ENCODE measurements around the gene NEDD4L.
"Not testable (repeated sequence)": the region's sequence is repeated elsewhere in the genome, so short reads cannot be mapped to it uniquely, and the experiment has no call there.

NEDD4L gene

DNA sequence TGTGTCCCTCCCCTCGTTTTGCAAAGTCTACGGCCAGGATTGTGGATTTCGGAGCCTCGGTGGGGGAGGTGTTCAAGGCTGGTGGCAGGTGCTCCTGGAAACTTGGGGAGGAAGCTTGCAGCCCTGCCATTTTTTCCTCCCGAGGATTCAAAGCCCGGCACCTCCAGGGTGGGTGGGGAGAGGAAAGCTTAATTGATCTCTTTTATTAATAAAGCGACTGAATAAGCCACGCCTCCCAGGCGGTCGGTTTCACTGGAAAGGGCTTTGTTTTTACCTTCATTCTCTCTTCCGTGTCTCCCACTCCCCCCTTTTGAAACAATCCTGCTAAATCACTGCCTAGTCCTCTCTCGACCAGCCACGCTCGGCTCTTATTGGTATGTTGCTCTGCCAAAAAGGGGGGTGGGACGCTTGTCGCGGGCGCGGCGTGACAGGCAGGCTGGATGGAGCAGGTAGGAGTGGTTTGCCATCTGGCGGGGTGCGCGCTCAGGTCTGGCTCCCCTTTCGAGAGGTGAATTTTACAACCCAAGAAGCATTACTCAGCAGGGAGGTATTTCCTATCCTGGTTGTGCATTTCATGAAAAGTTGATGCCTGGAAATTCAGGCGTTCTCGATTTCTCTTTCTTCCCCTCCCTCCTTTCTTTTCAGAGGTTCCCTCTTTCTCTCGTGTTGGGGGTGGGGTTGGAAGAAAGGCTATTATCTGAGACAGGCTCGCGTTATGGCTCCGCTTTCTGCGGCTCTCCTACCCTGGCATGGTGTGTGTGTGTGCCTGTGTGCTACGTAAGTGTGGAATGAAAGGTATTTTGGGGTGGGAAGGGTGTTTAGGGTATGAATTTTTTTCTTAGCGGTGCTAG is 1.4 kb downstream of the NEDD4L start:
- no peak for DNase-seq (ENCODE audit: low read depth)
- peak overlapping the region; percentile 84 for H3K4me3 ChIP-seq (ENCODE audit: control insufficient read depth, low read depth, low read length)
- TF ChIP-seq, protein P1, sequence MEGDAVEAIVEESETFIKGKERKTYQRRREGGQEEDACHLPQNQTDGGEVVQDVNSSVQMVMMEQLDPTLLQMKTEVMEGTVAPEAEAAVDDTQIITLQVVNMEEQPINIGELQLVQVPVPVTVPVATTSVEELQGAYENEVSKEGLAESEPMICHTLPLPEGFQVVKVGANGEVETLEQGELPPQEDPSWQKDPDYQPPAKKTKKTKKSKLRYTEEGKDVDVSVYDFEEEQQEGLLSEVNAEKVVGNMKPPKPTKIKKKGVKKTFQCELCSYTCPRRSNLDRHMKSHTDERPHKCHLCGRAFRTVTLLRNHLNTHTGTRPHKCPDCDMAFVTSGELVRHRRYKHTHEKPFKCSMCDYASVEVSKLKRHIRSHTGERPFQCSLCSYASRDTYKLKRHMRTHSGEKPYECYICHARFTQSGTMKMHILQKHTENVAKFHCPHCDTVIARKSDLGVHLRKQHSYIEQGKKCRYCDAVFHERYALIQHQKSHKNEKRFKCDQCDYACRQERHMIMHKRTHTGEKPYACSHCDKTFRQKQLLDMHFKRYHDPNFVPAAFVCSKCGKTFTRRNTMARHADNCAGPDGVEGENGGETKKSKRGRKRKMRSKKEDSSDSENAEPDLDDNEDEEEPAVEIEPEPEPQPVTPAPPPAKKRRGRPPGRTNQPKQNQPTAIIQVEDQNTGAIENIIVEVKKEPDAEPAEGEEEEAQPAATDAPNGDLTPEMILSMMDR (IDR thresholded peaks at IDR 0.05; ENCODE audit: control insufficient read depth, insufficient read depth, low read depth, low read length, missing control alignments) = no peak

DNA sequence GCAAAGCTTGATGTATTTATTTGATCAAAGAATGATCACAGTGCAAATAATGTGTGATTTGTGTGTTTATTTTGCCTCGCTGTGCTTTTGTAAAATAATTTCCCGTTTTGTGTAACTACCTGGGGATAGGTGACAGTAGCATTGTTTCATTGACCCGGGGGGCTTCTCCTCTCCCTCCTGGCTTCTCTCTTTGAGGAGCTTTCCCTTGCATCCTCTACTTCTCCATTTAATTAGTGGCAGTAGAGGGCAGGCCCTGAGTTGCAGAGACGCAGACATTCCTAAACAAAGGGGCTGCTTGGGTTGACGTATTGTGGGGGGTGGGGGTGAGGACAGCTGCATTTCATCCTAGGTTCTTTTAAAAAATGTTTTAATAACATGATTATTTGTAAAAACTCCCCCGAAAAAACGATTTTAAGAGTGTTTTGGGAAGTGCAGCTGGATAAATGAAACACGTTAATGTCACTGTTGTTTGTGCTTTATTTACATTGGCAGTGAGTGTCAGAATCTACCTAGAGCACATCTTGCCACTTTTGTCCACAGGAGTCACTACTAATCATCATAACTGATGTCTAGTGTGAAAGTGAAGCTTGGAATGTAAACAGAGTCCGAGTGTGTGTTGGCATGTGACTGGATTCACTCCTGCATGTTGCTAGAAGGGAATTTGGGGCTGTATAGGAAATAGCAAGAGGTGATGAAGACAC is 2.2 kb downstream of the NEDD4L start:
- DNase-seq (ENCODE audit: low read depth) = no peak
- no peak overlapping the region for H3K4me3 ChIP-seq (ENCODE audit: control insufficient read depth, low read depth, low read length)
- TF ChIP-seq, protein P1 (IDR thresholded peaks at IDR 0.05; ENCODE audit: control insufficient read depth, insufficient read depth, low read depth, low read length, missing control alignments) = no peak

DNA sequence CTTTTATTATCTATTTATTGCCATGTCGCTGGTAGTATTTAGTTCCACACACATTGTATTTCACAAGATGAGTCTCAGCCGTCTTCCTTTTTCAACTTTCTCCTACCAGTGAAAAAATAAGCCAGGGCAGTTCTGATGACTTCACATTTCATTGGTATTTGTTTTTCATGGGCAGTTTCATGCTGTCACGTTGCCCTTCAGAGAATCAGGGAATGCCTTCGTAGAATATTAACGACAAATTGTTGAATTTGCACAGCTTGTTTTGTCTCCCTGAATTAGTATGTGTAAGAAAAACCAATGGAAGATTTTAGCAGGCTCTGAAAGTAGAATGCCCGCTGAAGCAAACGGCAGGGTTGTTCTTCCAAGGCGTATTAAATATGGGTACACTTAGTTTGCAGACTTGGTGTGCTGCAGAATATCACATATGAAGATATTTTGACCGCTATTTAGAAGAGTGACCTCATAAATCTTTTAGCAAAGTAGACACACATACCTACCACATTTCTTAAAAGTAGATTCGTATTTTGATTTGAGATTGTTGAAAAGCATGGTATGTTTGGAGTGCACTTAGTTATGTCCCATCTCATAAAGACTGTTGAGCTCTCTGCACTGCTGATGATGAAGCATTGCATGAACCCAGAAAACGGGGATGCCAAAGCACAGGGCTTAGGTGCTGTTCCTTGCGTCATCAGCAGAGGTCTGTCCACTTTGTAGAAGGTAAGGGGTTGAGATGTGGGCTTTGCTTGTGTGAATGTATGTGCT is 2.9 kb downstream of the NEDD4L start:
- TF ChIP-seq, protein P1 (IDR thresholded peaks at IDR 0.05; ENCODE audit: control insufficient read depth, insufficient read depth, low read depth, low read length, missing control alignments) = no peak
- H3K4me3 ChIP-seq (ENCODE audit: control insufficient read depth, low read depth, low read length) = no peak overlapping the region
- DNase-seq (ENCODE audit: low read depth) = no peak

DNA sequence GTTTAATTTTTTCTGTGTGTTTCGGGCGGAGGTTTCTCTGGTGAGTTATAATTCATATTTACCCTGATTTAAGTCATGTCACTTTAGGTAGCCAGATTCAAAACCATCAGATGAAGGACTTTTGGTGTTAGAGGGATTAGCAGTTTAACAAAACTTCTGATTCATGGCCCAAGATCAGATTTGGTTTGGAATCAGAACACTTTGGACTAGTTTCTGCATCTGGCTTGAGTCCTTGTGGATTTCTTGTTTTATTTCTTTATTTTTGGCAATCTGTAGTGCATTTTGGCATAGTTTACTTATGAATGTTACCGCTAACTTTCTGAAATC is 3.5 kb downstream of the NEDD4L start:
- no peak for DNase-seq (ENCODE audit: low read depth)
- TF ChIP-seq, protein P1 (IDR thresholded peaks at IDR 0.05; ENCODE audit: control insufficient read depth, insufficient read depth, low read depth, low read length, missing control alignments) = no peak
- H3K4me3 ChIP-seq (ENCODE audit: control insufficient read depth, low read depth, low read length) = no peak overlapping the region

DNA sequence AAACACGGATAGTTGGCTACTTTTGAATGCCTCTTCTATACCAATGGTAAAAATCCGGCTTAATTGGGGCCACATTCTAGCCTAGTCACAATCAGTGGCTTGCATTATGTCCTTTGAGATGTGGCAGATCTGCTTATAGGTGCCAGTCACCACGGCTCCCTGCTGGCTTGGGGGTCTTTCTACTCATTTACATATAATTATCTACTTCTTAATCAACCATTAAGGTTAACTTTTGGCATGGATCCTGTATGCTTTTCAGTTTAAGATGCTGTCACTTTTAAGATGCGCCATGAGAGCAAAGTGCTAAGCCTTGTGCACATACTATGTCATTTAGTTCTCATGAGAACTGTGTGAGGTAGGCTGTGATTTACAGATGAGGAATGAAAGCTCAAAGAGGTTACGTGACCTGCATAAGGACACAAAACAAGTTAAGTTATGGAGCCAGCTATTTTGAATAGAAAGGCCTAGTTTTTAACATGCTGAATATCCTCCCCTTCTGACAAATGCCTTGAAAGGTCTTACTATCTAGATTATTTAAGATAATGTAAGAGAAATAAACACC is 4.1 kb downstream of the NEDD4L start:
- no peak overlapping the region for H3K4me3 ChIP-seq (ENCODE audit: control insufficient read depth, low read depth, low read length)
- TF ChIP-seq, protein P1 (IDR thresholded peaks at IDR 0.05; ENCODE audit: control insufficient read depth, insufficient read depth, low read depth, low read length, missing control alignments) = no peak
- no peak for DNase-seq (ENCODE audit: low read depth)

DNA sequence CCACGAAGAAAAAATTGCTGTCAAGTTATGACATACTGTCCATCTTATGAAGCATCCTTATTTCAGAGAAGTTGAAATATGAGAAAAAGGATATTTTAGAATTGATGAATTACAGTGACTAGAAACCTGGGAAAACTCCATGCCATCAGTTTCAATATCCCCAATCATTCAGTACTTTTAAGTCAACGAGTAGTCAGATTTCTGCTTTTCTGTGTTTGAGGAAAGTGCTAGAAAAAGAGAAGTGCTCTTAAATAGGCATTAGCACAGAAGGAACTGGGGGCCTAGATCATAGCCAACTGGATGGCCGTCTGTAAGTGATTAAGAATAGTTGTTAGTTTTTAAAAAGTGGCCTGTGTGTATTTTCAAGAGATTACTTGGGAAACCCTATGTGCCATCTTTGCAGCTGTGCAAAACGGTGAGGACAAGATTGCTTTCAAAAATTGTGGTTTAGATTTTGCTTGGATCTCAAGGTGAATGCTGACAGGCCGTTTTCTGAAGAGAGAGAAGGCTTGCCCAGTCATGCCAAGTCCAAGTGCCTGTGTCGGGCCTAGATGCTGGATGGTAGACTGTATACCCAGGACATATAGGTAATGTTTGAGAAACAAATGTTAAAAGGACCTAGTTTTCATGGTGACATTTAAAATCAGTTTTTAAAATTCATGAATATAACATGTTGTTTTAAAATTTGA is 5.1 kb downstream of the NEDD4L start:
- H3K4me3 ChIP-seq (ENCODE audit: control insufficient read depth, low read depth, low read length) = no peak overlapping the region
- TF ChIP-seq, protein P1 (IDR thresholded peaks at IDR 0.05; ENCODE audit: control insufficient read depth, insufficient read depth, low read depth, low read length, missing control alignments) = no peak
- DNase-seq (ENCODE audit: low read depth) = no peak

DNA sequence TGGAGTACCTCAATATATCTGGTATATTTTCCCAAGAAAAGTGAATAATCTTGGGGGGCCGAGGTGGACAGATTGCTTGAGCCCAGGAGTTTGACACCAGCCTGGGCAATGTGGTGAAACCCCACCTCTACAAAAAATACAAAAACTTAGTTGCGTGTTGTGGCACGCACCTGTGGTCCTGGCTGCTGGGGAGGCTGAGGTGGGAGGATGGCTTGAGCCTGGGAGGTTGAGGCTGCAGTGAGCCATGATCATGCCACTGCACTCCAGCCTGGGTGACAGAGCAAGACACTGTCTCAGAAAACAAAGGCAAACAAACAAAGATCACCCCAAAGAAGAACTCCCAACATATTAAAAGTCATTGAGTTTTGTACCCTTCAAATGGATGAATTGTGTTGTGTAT is 6.9 kb downstream of the NEDD4L start:
- DNase-seq (ENCODE audit: low read depth) = not testable (repeated sequence)

More for the DNA sequence above, 6.9 kb downstream of the NEDD4L start:
- not testable (repeated sequence) for H3K4me3 ChIP-seq (ENCODE audit: control insufficient read depth, low read depth, low read length)

All from AG09309 (cell line).